Hypothalamus (tissue), 51 donors: ENCODE measurements around the gene DNAJC7.
"Not testable (repeated sequence)": the region's sequence is repeated elsewhere in the genome, so short reads cannot be mapped to it uniquely, and the experiment has no call there.

ENCODE experiments used
- DNase-seq, 51 donors: peaks; one replicate each; lab custom pipeline; 2025; lab: John Stamatoyannopoulos, UW

DNAJC7 gene

DNA sequence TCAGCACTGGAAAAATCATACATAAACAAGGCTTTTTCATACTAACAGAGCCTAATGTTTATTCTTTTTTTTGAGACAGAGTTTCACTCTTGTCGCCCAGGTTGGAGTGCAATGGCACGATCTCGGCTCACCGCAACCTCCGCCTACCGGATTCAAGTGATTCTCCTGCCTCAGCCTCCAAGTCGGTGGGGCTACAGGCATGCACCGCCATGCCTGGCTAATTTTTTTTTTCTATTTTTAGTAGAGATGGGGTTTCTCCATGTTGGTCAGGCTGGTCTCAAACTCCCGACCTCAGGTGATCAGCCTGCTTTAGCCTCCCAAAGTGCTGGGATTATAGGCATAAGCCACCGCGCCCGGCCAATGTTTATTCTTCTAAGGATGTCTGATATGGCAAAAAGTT, 3.5 kb downstream of the DNAJC7 start:
- DNase-seq = not testable (repeated sequence)

- DNase-seq = not testable (repeated sequence)
These were observed 4.9 kb downstream of the DNAJC7 start for GRCh38 chr17:42012363-42012762.

DNA sequence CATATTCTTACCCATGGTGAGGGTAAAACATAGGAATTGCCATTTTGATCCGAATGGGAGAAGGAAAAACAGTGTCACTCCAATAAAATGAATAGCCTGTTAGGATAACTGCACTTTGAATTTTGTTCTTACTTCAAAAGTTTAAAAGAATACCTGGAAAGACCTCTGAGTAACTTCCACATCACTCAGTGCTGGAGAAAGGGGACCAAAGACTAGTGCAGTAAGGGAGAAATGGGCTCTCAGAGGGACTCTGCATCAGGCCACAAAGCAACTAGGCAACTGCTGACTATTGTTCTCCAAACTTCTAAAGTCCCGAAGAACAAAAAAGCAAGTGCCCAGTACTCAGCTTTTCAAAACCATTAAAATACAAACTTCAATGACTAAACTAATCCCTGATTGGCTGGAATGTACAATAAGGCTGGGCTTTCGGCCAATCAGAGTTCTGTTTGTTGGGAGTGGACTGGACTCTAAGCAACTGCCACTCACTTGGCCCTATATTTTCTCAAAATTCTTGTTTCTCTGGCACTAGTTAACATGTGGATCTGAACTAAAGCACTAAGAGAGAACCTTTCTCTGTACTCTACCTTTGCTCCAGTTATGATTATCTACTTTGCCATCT, 6.2 kb downstream of the DNAJC7 start:
- peak in 3 of 51 donors; percentile 5 to 7 (median 6) for DNase-seq

DNA sequence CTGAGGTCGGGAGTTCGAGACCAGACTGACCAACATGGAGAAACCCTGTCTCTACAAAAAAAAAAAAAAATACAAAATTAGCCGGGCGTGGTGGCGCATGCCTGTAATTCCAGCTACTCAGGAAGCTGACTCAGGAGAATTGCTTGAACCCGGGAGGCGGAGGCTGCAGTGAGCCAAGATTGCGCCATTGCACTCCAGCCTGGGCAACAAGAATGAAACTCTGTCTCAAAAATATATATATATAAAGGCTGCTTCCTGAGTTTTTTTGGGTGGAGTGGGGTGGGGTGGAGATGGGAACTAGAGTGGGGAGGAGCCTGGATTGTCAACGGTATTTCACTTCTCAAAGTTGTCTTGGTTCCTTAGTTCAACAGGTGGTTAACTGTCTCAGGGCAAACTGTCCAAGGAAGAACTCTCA, 7.0 kb downstream of the DNAJC7 start:
- DNase-seq = not testable (repeated sequence)

DNA sequence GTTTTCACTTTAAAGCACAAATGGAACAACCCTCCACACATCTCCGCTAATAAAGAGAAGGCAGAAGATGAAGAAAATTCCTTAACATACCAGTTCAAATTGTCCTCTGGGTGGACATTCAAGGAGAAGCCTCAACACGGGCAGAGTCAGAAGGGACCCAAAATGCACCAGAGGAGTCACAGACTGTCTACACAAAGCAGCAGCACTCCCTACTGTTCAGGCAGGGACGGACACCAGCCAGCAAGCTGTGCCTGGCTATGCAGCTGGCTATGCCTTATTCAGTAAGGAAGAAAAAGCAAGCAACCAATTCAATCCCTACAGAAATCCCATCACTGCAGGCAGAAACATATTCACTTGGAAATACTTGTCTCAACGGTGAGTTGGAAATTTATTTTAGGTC, 8.1 kb downstream of the DNAJC7 start:
- peak in 35 of 51 donors; percentile 9 to 82 (median 46) for DNase-seq

DNA sequence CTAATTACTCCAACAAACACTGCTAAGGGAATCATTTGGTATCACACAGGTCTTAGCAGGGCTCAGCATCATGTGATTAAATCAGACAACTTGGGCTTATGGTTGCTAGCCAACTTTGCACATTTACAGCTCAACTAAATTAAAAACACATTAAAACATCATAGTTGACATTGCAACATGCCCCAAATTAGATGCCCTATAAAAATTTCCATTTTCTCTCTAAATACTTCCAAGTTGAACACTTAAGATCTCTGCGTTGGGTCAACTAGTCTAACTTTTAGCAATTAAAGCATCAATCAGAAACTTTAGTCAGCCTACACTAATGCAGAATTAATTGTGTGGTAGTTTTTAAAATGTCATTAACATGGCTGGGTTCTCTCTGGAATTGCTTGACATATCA, 12.1 kb downstream of the DNAJC7 start:
- no peak for DNase-seq

DNA sequence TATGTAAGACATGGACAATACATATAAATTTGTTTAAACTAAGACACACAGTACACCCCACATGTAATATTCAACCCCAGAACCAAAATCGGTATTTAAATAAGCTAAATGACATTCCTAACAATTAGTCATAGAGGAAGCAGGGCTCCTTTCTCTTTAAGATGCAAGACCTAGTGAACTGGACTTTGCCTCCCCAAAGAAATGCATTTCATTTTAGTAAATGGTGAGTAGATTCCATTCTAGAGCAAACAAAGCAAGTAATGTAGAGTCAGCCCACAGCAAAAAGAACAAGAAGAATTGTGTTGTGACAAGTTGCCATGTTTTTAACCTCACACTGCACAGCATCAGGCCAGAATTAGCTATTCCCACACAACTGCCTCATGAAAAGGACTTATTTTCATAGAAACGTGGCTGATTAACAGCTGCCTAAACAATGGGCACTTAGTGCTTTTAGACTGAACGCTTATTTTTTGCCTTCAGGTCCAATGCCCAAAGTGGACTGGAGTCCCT, 14.4 kb downstream of the DNAJC7 start:
- peak in 4 of 51 donors; percentile 7 to 53 (median 22) for DNase-seq

GRCh38 chr17:42002175-42002791, 15.0 kb downstream of the DNAJC7 start:
- DNase-seq = no peak

DNA sequence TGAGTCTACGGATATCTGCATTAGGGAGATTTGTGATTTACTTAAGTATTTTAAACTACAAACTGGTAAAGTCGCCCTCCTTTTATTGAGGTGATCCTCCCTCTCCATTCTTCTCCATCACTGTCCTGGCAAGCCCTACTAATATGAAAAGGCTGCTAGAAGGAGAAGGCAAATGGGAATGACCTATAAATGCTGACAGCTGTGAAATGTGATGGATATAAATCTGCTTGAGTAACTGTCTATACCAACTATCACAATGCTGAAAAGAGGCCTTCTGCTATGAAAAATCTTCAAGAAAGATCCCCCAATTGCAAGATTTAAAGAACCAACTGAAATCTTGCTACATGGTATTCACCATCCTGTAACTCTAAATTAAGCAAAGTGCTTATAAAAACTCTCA, 15.5 kb downstream of the DNAJC7 start:
- DNase-seq = no peak

GRCh38 chr17:42000413-42001133, 16.7 kb downstream of the DNAJC7 start:
- DNase-seq = no peak

- DNase-seq = no peak
These were observed 18.7 kb downstream of the DNAJC7 start for GRCh38 chr17:41998497-41998896.

GRCh38 chr17:41996855-41997164, 20.4 kb downstream of the DNAJC7 start:
- no peak for DNase-seq

- DNase-seq = peak in 34 of 51 donors; percentile 10 to 90 (median 62)
These were observed 24.7 kb downstream of the DNAJC7 start for GRCh38 chr17:41992576-41992975.

- DNase-seq = no peak
These were observed 27.4 kb downstream of the DNAJC7 start for GRCh38 chr17:41989702-41990419.

DNA sequence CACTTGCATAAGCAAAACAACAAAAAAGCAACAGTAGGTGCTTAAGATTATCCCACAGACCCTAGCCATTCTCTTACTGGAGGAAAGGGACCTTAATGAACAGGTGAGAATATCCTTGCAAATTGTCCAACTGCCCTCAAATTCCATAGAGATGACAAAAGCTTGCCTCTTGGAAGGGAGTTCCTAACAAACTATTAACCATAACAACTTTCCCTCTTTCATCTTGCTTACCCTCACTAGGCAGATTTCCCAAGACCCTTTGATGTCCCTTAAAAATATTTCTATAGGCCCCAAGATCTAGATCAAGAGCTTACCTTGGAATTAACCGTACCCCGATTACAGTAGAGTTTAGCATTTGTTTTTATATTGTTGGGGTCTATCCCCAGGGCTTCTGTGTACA, 28.8 kb downstream of the DNAJC7 start:
- no peak for DNase-seq

GRCh38 chr17:41987642-41988041, 29.6 kb downstream of the DNAJC7 start:
- DNase-seq = no peak

DNA sequence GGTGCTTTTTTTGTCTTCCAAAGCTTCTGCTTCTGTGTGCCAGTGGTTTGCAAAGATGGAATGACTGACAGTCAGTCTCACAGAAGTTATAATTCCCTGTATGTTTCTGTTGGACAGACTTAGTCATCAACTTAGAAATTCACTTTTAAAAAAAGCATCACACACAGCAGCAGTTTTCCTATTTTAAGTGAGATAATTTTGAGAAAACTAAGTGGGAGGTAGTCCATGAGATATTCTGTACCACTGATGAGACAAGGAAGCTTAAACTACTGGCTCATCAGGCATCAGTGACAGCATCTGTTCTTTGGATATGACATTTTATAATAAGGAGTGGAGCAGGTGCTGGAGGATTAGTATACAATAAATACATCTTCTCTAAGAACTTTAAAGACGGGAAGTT, 30.6 kb downstream of the DNAJC7 start:
- no peak for DNase-seq

- DNase-seq = no peak
These were observed 31.3 kb downstream of the DNAJC7 start for GRCh38 chr17:41985919-41986318.

DNA sequence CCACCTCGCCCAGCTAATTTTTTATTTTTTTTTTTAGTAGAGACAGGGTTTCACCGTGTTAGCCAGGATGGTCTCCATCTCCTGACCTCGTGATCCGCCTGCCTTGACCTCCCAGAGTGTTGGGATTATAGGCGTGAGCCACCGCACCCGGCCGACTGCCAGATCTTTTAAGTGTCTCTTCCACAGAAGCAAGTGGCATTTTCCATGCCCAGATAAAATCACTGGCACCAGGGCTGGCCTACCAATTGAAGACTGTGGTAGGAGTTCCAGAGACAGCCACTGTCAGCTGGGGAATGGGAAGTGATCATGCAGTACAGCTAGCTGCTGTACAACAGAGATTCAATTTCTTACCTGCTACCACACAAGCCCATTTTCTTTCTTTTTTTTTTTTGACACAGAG, 32.8 kb downstream of the DNAJC7 start:
- DNase-seq = no peak

GRCh38 chr17:41982026-41982760, 35.0 kb downstream of the DNAJC7 start:
- DNase-seq = no peak

GRCh38 chr17:41977991-41978390, 39.2 kb downstream of the DNAJC7 start:
- DNase-seq = no peak
